ENCODE measurements around the gene PHACTR3. TPM values are rescaled to one million over a fixed set of nuclear protein-coding genes. Genes with fewer than 3 reads are reported as not detected.

PHACTR3 gene
- total RNA-seq, 2 experiments from 2014 or later: not detected

DNA sequence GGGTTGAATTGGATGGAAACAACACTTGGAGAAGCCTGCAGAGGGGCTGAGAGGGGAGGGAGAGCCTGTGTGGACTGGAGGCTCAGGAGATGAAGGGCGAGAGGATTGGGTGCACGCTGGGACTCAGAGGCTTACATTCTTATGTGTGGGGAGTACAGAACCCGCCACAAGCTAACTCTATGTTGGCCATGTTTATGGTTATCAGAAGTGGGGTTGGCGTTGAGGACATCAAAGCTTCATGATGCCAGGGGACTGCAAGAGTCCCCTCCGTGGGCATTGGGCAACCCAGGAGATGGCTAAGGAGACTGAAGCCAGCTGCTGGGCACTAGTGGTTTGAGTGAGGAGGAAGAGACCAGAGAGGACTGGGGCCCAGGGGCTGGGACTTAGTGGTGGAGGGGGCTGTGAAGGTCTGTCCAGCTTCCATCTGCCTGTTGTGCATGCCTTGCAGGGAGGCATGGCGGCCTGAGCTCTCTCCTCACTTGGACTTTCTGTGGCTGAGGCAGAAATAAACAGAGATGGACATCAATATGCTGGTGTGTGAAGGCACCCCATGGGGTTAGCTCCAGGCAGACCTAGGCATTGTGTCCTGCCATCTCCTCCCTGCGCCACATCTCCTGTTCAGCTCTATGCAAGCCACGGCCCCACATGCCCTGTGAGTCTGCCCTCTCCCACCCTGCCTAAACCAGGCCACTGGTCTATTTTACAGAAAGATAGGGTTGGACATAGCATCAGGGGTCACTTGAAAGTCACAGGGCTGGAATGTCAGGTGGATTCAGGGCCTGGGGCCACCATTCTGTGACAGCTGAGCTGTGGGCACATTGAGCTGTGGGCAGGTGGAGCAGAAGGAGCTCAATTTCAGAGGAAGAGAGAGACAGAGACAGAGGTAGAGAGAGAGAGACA lies 61.6 kb downstream of the PHACTR3 start:
- intact Hi-C loops (cut with micrococcal nuclease): no loop called here
- no peaks in the 10 kb centered on the region for H3K9me3 Mint-ChIP-seq
- DNase-seq: no peak
- no peak overlapping the region for H3K27ac Mint-ChIP-seq
- no peaks in the 10 kb centered on the region for H3K36me3 Mint-ChIP-seq
- ChIA-PET POLR2A (no interaction called here), CTCF (no interaction called here)
- H3K27me3 Mint-ChIP-seq: peaks cover 13% of the 10 kb centered on the region
- H3K4me3 Mint-ChIP-seq: no peak overlapping the region
- H3K4me1 Mint-ChIP-seq (ENCODE audit: low read depth): no peaks in the 10 kb centered on the region

DNA sequence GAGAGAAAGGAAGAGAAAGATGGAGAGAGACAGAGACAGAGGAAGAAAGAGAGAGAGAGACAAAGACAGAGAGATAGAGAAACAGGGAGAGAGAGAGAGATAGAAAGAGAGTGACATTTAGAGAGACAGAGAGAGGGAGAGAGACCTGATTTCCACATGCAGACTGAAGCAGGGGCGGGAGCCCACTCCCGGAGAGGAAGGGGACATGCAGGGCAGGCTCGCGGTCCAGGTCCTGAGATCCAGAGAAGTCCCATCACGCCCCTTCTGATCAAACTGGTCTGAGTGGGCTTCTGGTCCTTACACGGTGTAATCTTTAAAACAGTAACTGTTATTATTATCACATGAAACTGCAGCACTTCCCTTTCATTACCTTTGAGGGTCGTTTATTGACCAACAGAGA lies 62.2 kb downstream of the PHACTR3 start:
- Mint-ChIP-seq H3K4me1 (ENCODE audit: low read depth) (no peaks in the 10 kb centered on the region), H3K27me3 (peaks cover 10% of the 10 kb centered on the region), H3K4me3 (no peak overlapping the region), H3K27ac (no peak overlapping the region), H3K9me3 (no peaks in the 10 kb centered on the region), H3K36me3 (no peaks in the 10 kb centered on the region)
- POLR2A ChIA-PET: no interaction called here
- CTCF ChIA-PET: no interaction called here
- DNase-seq: no peak
- intact Hi-C loops (cut with micrococcal nuclease): no loop called here

DNA sequence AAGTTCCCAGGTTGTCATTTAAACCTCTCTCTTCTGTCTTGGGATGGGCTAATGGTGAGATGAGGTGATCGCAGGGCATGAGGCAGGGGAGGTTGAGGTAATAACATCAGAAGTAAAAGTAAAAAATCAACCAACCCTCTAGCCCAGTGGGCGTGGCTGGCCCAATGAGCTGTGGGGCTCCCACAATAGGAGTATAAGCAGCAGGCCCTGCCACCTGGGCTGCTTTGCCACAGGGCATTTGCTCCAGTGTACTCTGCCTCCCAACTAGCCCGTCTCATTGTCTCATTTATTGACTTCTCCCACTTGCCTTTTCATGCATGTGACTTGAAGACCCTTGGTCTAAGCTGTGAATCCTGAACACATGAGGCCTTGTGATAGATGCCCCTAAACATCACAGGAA lies 62.8 kb downstream of the PHACTR3 start:
- Mint-ChIP-seq H3K9me3 (no peaks in the 10 kb centered on the region), H3K4me3 (no peak overlapping the region), H3K36me3 (no peaks in the 10 kb centered on the region), H3K27me3 (peaks cover 10% of the 10 kb centered on the region), H3K27ac (no peak overlapping the region), H3K4me1 (ENCODE audit: low read depth) (no peaks in the 10 kb centered on the region)
- DNase-seq: no peak
- POLR2A ChIA-PET: no interaction called here
- intact Hi-C loops (cut with micrococcal nuclease): no loop called here
- CTCF ChIA-PET: no interaction called here

DNA sequence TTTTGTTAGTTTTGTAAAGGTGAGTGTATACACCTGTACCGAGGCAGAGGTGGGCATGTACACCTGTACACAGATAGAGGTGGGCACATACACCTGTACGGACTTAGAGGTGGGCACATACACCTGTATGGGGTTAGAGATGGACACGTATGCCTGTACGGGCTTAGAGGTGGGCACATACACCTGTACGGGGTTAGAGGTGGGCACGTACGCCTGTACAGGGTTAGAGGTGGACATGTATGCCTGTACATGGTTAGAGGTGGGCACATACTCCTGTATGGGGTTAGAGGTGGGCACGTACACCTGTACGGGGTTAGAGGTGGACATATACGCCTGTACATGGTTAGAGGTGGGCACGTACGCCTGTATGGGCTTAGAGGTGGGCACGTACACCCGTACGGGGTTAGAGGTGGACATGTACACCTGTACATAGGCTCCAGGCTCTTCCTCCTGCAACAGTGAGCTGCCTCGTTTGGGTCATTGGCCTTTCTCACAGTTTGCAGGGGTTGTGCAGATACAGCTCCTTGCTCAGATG lies 63.7 kb downstream of the PHACTR3 start:
- POLR2A ChIA-PET: no interaction called here
- no peaks in the 10 kb centered on the region for H3K36me3 Mint-ChIP-seq
- intact Hi-C loops (cut with micrococcal nuclease): no loop called here
- DNase-seq: no peak
- no peak overlapping the region for H3K27ac Mint-ChIP-seq
- H3K4me1 Mint-ChIP-seq (ENCODE audit: low read depth): no peaks in the 10 kb centered on the region
- H3K4me3 Mint-ChIP-seq: no peak overlapping the region
- no peaks in the 10 kb centered on the region for H3K9me3 Mint-ChIP-seq
- H3K27me3 Mint-ChIP-seq: peaks cover 8% of the 10 kb centered on the region
- CTCF ChIA-PET: interaction anchor here (1.0 kb wide), 1 partner anchor 81 kb away, joined by 3 read pairs; no protein-coding TSS in a partner anchor

DNA sequence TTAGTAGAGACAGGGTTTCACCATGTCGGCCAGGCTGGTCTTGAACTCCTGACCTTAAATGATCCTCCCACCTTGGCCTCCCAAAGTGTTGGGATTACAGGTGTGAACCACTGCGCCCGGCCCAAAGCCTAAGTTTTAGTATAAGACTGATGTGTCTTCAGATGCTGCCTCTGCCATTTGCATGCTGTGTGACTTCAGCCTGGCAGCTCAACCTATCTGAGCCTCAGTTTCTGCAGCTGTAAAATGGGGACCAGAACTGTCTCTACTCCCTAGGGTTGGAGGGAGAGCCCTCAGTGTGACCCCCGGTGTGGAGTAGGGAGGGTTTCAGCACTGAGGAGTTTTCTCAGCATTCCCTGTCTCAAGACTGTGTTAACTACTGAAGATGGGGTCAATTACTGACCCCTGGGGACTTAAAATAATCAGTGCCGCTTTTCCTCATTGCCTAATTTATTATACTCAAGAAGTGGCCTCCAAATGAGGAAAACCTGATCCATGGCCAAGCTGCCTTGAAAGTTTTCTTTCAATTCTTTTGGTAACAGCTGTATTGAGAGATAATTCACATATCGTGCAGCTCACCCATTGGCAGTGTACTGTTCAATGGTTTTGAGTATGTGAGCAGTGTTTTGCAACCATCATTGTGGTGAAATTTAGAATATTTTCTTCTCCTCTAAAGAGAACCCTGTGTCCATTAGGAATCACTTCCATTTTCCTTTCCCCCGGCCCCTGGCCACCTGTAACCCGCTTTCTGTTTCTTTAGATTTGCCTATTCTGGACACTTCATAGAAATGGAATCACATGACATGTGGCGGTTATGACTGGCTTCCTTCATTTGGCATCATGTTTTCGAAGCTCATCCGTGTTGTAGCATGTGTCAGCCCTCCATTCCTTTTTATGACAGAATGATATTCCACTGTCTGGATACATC lies 64.8 kb downstream of the PHACTR3 start:
- ChIA-PET POLR2A (no interaction called here), CTCF (interaction anchor here (1.0 kb wide), 1 partner anchor 80 kb away, joined by 3 read pairs; no protein-coding TSS in a partner anchor)
- Mint-ChIP-seq H3K36me3 (no peaks in the 10 kb centered on the region), H3K4me1 (ENCODE audit: low read depth) (no peaks in the 10 kb centered on the region), H3K9me3 (no peaks in the 10 kb centered on the region), H3K27ac (no peak overlapping the region), H3K4me3 (no peak overlapping the region), H3K27me3 (peaks cover 3% of the 10 kb centered on the region)
- no peak for DNase-seq
- intact Hi-C loops (cut with micrococcal nuclease): no loop called here

DNA sequence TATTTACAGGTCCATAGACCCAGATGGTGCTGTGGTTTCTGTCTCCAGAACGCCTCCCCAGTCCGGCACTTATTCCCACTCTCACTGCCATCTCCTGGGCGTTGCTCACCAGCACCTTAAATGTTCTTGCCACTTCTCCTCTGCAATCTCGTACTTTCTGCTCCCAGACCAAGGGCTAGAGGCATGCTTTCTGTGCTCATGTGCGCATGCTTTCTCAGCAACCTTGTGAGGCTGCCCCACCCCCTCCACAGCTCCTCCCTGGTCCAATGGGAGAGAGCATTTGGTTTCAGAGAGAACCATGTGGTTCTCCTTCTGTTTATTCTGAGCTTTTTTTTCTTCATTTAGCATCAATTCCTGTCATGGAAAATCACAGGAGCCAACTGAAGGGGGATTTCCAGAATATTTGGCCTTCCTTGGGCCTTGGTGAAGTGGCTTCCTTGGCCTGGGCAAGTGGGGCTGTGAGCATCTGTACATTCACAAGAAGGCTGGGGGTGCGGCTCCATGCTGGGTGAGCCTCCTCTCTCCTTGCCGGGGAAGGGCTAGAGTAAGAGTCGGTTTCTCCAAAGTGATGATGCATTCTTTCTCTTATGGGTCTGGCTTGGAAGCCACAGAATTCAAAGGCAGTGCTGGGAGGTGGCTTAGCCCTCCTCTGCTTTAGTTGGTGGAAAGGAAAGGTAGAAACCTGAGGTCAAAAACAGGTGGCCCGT lies 66.6 kb downstream of the PHACTR3 start:
- POLR2A ChIA-PET: no interaction called here
- Mint-ChIP-seq H3K36me3 (no peaks in the 10 kb centered on the region), H3K4me3 (no peak overlapping the region), H3K27me3 (peaks cover 2% of the 10 kb centered on the region), H3K4me1 (ENCODE audit: low read depth) (no peaks in the 10 kb centered on the region), H3K27ac (no peak overlapping the region), H3K9me3 (no peaks in the 10 kb centered on the region)
- CTCF ChIA-PET: no interaction called here
- intact Hi-C loops (cut with micrococcal nuclease): no loop called here
- DNase-seq: no peak

DNA sequence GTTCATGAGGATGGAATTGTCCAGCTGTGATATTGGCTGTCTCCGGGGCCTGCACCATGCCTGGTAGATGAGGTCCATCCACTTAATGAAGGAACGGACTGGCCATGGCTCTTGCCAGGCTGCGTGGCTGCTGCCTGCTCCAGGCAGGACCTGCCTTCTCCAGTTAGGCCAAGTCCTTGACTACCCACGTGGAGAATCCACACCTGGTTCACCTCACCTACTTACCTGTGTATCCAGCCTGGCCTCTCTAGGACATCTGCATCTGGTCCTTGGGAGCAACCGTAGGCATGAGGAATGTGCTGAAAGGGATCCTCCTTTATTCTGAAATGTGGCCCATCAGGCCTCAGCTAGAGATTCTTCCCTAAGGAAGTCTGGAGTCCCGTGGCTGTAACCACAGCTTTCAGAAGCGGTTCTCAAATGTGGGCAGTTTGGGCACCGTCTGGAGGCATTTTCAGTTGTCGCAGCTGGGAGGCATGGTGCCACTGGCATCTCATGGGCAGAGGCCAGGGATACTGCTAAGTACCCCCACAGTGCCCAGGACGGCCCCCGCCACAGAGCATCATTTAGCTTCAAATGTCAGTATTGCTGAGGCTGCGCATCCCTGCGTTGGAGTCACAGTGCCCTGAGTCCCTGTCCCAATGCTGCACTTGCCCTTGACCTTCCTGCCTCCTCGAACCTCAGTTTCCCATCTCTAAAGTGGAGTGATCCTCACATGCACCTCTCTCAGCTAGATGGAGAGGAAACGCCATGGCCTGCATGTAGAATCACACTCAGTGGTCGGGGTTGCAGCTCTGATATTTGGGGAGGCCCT lies 67.5 kb downstream of the PHACTR3 start:
- DNase-seq: no peak
- Mint-ChIP-seq H3K27ac (no peak overlapping the region), H3K4me3 (no peak overlapping the region), H3K4me1 (ENCODE audit: low read depth) (no peaks in the 10 kb centered on the region), H3K36me3 (no peaks in the 10 kb centered on the region), H3K27me3 (peaks cover 2% of the 10 kb centered on the region), H3K9me3 (no peaks in the 10 kb centered on the region)
- ChIA-PET POLR2A (no interaction called here), CTCF (no interaction called here)
- intact Hi-C loops (cut with micrococcal nuclease): no loop called here

DNA sequence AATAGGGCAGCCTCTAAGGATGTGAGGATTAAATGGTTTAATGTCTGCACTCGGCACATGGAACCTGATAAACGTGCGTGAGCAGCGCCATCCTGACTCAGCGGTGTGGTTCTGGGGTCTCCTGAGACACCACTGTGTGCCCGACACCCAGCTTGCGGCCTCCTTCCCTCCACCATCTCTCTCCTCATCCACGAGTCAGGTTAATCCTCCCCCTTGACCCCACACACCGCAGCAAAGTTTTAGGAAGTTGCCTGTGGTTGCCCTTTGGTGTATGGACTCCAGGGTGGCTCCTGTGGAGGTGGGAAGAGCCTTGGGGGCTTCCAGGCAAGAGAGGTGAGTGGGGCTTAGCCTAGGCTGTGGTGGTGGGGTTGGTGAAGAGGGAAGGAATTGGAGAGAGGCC lies 68.2 kb downstream of the PHACTR3 start:
- intact Hi-C loops (cut with micrococcal nuclease): no loop called here
- ChIA-PET POLR2A (no interaction called here), CTCF (no interaction called here)
- Mint-ChIP-seq H3K27ac (no peak overlapping the region), H3K4me3 (no peak overlapping the region), H3K27me3 (peaks cover 6% of the 10 kb centered on the region), H3K9me3 (no peaks in the 10 kb centered on the region), H3K36me3 (no peaks in the 10 kb centered on the region), H3K4me1 (ENCODE audit: low read depth) (no peaks in the 10 kb centered on the region)
- DNase-seq: no peak

DNA sequence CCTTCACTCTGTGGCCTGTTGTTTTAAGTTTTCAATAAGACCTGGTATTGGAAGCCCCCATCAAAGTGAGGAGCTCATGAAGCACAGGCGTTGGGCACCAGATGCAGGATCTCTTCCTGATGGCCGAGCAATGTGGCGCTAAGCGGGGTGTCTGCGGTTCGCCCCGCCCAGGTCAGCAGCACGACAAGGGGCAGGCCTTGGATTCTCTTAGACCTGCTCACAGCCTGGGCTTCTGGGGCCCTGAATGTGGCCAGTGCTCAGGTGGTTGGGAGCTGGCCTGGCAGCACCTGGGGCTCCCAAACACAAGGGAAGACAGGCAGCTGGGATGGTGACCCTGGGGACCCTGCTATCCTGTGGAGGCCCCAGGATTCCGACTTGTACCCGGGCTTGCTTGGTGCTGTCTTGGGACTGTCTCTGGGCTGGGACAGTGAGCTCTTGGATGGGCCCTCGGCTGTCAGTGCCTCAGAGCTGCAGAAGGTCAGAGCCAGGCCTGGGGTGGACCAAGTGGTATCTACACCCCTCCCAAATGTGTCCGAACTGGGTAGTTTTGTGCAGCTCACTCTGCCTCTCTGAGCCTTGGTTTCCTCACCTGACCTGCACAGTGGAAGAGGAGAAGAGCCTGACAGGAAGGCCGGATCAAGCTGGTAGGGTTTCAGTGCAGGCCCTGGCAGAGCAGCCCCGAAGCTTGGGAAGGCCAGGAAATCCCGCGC lies 69.1 kb downstream of the PHACTR3 start:
- H3K27me3 Mint-ChIP-seq: peaks cover 6% of the 10 kb centered on the region
- H3K36me3 Mint-ChIP-seq: no peaks in the 10 kb centered on the region
- no peak overlapping the region for H3K27ac Mint-ChIP-seq
- CTCF ChIA-PET: no interaction called here
- H3K9me3 Mint-ChIP-seq: no peaks in the 10 kb centered on the region
- no peak overlapping the region for H3K4me3 Mint-ChIP-seq
- intact Hi-C loops (cut with micrococcal nuclease): no loop called here
- no peaks in the 10 kb centered on the region for H3K4me1 Mint-ChIP-seq (ENCODE audit: low read depth)
- DNase-seq: no peak
- POLR2A ChIA-PET: no interaction called here

DNA sequence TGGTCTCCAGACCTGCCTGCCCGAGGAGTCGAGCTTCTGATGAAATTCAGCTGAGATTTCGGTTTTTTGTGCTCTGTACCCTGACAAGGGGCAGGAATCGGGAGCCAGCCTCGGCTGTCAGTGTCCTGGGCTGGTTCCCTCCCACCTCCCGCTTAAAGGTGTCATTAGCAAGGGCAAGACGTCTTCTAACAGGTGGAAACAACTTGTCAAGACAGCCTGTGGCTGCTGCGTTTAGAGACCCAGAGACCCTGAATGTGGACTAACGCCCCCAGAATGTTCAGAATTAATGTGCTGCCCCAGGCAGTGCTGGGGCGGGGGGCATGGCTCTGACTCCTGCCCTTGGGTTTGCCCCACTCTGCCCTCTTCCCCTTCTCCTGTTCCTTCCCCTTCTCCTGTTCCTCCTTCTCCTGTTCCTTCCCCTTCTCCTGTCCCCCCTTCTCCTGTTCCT lies 69.7 kb downstream of the PHACTR3 start:
- ChIA-PET POLR2A (no interaction called here), CTCF (no interaction called here)
- no peaks in the 10 kb centered on the region for H3K36me3 Mint-ChIP-seq
- no peak overlapping the region for H3K27ac Mint-ChIP-seq
- H3K27me3 Mint-ChIP-seq: peaks cover 7% of the 10 kb centered on the region
- no peak for DNase-seq
- H3K4me1 Mint-ChIP-seq (ENCODE audit: low read depth): no peaks in the 10 kb centered on the region
- H3K9me3 Mint-ChIP-seq: no peaks in the 10 kb centered on the region
- no peak overlapping the region for H3K4me3 Mint-ChIP-seq
- intact Hi-C loops (cut with micrococcal nuclease): no loop called here
